Activated T-cell treated with anti-CD3 and anti-CD28 coated beads, Interleukin-2, amount 50 U/mL, for 4 hours (primary cell): ENCODE data around the gene FAM168A. TPM values are rescaled to one million over a fixed set of nuclear protein-coding genes. Genes with fewer than 3 reads are reported as not detected.

Experiments used
- ATAC-seq, 2 donors: fragments of 200-7000 bp; cut with Tn5 transposase; one replicate each; pipeline ENCODE4 v1.10.0; 2021
- DNase-seq: peaks from one replicate; pipeline ENCODE4 v3.0.0-alpha.2; 2020
- H3K27me3 Mint-ChIP-seq: one replicate; pipeline ENCODE4 v1.8.0; 2021; ENCODE audit warnings: low read depth, mixed read lengths
- H3K36me3 Mint-ChIP-seq: one replicate; pipeline ENCODE4 v1.8.0; 2022; ENCODE audit warnings: mixed read lengths; ENCODE audit not compliant: insufficient read depth
- H3K4me1 Mint-ChIP-seq: one replicate; pipeline ENCODE4 v1.8.0; 2021; ENCODE audit warnings: low read depth, mixed read lengths
- H3K4me3 Mint-ChIP-seq: one replicate; pipeline ENCODE4 v1.8.0; 2021; ENCODE audit warnings: mild to moderate bottlenecking, moderate library complexity, mixed read lengths
- H3K9me3 Mint-ChIP-seq: one replicate; pipeline ENCODE4 v1.8.0; 2021; ENCODE audit warnings: mixed read lengths
- total RNA-seq, 3 donors: library from RNA; stranded (reverse); gene quantifications; one replicate each; pipeline ENCODE4 v1.2.1, GENCODE V29; 2021

FAM168A gene
- total RNA-seq, 3 donors from 2014 or later = 7.2 to 8.7 (median 8.3) TPM

DNA sequence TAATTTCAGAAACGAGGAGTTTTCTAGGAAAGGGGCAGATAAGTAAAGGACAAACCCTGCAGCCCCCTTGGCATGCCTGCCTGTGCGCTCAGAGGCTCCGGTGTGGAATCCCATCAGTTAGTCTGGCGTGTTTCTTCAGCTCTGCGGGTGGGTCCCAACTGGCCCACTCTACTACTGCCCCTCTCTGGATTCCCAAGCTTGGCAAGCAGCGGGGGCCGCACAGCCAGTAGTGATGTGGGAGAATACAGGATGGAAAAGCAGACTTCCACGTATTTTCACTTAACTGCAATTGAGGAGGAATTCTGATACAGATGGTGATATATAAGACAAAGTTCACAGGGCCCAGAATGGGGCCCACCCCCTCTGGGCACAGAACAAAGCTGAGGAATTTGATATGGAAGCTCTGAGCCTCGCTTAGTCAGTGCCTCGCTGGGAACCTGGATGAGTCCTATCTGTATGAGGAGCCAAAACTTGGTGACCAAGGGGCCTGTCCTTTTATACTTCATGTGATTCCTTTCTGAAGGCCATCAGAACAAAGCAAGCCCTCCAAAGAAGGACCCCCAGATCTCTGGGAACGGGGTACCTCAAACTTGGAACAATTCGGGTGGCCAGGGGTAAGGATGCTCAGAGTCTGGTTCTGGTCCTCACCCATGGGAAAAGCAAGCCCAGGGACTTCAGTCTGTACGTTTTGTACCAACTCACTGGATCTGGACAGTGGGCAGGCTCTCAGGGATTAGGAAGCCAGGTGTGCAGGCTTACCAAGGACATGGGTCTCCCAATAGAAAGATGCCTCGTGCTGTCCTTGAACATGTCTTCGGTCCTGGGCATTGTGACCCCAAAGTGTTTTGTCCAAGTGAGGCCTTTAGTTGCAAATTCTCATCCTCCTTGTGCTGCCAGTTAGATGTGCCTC, 195.7 kb downstream of the FAM168A start:
- Mint-ChIP-seq H3K36me3 (peaks cover 5% of the 10 kb centered on the region), H3K9me3 (no peaks in the 10 kb centered on the region), H3K4me3 (no peak overlapping the region), H3K4me1 (no peaks in the 10 kb centered on the region), H3K27me3 (no peaks in the 10 kb centered on the region)
- no peak for ATAC-seq
- no peak for DNase-seq

DNA sequence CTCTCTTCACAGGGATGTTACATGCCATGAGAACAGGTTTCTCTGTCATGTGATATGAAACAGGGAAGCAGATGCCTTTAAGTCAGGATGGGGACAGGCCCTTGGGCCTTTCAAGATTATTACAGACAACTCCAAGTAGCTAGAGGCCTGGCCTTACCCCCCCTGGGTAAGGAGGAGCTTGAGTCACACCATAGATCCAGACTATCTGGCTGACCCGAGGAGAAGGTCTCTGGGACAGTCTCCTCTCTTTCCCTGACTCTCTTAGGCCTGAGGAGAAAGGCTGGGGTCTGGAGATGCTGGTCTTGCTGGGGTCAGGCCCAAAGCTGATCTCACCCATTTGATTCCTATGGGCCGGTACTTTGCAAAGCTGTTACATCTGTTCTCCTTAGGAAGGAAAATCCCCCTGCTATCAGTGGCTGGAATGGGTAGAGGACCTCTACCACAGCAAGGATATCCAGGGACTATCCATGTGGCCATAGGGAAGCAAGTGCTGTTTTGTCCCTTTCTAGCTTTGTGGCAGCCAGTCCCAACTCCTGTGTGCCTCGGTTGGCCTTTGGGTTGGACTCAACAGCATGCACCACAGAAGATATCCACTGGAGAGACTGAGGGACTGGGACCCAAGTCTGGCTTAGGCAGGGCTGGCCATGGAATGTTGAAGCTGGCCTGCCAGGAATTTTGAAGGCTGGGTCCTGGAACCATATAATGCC, 196.5 kb downstream of the FAM168A start:
- H3K9me3 Mint-ChIP-seq = no peaks in the 10 kb centered on the region
- no peaks in the 10 kb centered on the region for H3K4me1 Mint-ChIP-seq
- ATAC-seq = no peak
- no peaks in the 10 kb centered on the region for H3K27me3 Mint-ChIP-seq
- H3K4me3 Mint-ChIP-seq = no peak overlapping the region
- DNase-seq = no peak
- H3K36me3 Mint-ChIP-seq = peaks cover 9% of the 10 kb centered on the region

DNA sequence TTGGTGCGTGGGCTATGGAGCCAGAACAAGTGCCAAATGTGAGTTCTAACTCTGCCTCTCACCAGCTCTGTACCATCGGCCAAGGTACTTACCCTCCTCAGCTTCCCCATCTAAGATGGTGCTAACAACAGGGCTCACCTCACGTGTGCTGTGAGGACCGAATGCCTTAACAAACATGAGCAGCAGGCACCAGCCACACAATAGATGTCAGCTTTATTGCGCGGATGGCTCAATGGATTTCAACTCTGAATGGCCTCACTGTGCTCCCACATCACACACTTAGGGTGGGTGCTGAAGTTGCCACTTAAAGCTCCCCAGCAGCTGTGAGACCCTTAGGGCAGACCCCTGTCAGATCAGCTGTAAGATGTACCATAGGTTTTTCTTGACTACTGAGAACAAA, 197.6 kb downstream of the FAM168A start:
- no peak overlapping the region for H3K4me3 Mint-ChIP-seq
- H3K9me3 Mint-ChIP-seq = no peaks in the 10 kb centered on the region
- peaks cover 9% of the 10 kb centered on the region for H3K36me3 Mint-ChIP-seq
- no peaks in the 10 kb centered on the region for H3K27me3 Mint-ChIP-seq
- ATAC-seq (no peak), DNase-seq (no peak)
- no peaks in the 10 kb centered on the region for H3K4me1 Mint-ChIP-seq

DNA sequence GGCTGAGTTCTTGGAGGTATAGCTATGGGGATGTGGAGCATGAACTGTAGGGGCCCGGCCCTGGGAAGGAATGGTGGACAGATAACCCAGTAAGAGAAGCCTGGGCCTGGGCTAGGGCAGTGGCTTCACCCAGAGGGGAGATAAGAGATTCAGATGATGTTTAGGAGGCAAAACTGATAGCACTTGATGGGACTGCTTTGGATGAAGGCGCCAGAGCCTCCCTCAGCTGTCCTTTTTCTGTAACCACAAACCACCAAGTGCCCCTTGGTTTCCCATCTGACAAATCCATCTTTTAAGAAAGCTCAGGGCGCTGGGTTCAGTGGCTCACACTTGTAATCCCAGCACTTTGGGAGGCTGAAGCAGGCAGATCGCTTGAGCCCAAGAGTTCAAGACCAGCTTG, 198.3 kb downstream of the FAM168A start:
- Mint-ChIP-seq H3K36me3 (peaks cover 9% of the 10 kb centered on the region), H3K9me3 (no peaks in the 10 kb centered on the region), H3K4me3 (no peak overlapping the region), H3K4me1 (no peaks in the 10 kb centered on the region), H3K27me3 (no peaks in the 10 kb centered on the region)
- DNase-seq (no peak), ATAC-seq (no peak)

DNA sequence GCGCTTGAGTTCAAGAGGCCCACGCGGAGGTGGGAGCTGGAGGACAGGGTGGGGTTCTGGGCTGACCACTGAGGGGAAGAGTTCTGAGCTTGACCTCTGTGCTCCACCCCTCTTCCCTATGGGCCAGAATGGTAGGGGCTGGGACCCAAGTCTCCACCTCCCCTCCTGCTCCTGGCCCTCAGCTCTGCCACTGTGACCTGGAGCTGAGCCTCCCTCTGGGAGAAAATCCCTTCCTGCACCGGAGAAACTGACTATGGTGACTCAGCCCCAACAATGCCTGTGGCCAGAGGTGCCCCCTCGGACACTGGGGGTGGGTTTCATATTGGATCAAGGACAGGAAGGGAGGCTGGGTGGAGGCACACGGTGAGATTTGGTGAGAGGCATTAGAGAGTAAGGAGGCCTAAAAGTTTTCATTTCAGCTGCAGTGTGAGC, 198.7 kb downstream of the FAM168A start:
- Mint-ChIP-seq H3K36me3 (peaks cover 9% of the 10 kb centered on the region), H3K27me3 (no peaks in the 10 kb centered on the region), H3K4me1 (no peaks in the 10 kb centered on the region), H3K9me3 (no peaks in the 10 kb centered on the region), H3K4me3 (peak overlapping the region; percentile 6)
- DNase-seq (no peak), ATAC-seq (no peak)

DNA sequence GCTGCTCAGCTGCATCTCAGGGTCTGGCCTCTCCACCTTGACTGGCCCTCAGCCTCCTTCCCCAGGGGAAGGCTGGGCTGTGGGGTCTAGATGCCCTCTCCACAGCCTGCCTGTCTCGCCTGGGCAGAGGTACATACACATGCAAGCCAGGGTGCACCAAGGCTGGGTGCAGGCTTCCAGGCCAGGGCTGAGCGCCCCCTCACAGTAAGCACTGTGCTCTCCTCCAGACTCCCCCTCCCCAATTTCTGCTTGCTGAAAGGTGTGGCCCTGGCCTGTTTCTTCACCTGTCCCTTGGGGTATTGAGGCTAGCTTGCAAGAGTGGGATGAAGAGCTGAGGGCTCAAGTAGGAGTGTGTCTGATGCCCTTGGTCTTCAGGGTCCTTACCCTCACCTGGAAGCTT, 199.2 kb downstream of the FAM168A start:
- H3K27me3 Mint-ChIP-seq = no peaks in the 10 kb centered on the region
- no peak for ATAC-seq
- H3K4me1 Mint-ChIP-seq = no peaks in the 10 kb centered on the region
- peaks cover 9% of the 10 kb centered on the region for H3K36me3 Mint-ChIP-seq
- H3K4me3 Mint-ChIP-seq = peak overlapping the region; percentile 6
- no peak for DNase-seq
- H3K9me3 Mint-ChIP-seq = no peaks in the 10 kb centered on the region

DNA sequence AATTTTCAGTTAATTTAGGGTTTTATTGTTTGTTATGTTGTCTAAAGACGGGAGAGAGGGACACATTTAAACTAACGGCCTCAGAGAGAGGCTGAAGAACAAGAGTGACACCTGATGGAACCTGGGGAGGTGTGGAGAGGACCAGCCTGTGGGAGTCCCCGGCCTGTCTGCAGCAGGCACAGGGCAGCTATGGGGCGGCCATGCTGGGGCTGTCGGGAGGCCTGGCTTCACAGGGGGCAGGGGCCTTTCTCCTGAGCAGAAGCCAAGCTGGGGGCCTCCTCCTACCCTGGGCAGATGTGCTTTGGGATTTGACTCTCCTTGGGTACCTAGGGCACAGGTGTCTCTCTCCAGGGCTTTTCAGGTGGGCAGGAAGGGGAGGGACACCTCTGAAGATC, 199.8 kb downstream of the FAM168A start:
- no peak overlapping the region for H3K4me3 Mint-ChIP-seq
- no peaks in the 10 kb centered on the region for H3K9me3 Mint-ChIP-seq
- no peak for ATAC-seq
- no peaks in the 10 kb centered on the region for H3K27me3 Mint-ChIP-seq
- no peak for DNase-seq
- peaks cover 9% of the 10 kb centered on the region for H3K36me3 Mint-ChIP-seq
- H3K4me1 Mint-ChIP-seq = no peaks in the 10 kb centered on the region

DNA sequence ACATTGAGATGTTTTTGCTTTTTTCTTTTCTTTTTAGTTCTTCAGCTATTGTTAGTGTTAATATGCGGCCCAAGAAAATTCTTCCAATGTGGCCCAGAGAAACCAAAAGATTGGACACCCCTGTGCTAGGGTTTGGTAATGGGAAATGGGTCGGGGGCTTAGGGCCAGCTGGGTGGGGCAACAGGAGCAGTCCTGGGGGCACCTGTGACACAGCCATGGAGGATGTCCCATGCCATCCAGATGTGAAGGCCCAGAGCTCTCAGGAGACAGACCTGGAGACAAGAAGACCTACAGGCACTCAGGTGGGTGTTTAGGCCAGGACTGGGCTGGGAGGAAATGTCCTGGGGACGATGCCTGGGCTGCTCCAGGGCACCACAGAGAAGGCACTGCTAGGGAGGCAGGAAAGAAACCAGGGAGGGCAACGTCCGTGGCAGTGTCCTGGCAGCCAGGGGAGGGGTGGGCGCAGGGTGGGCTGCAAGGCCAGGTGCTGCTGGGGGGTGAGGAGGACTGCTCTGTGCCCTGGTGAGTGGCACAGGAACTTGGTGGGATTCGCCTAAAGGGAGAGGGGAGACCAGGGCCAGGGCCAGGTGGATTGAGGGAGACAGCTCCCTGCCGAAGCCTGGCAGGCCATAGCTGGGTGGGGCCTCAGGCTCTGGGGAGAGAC, 200.3 kb downstream of the FAM168A start:
- Mint-ChIP-seq H3K4me3 (no peak overlapping the region), H3K4me1 (no peaks in the 10 kb centered on the region), H3K36me3 (peaks cover 9% of the 10 kb centered on the region), H3K27me3 (no peaks in the 10 kb centered on the region), H3K9me3 (no peaks in the 10 kb centered on the region)
- ATAC-seq (no peak), DNase-seq (no peak)

DNA sequence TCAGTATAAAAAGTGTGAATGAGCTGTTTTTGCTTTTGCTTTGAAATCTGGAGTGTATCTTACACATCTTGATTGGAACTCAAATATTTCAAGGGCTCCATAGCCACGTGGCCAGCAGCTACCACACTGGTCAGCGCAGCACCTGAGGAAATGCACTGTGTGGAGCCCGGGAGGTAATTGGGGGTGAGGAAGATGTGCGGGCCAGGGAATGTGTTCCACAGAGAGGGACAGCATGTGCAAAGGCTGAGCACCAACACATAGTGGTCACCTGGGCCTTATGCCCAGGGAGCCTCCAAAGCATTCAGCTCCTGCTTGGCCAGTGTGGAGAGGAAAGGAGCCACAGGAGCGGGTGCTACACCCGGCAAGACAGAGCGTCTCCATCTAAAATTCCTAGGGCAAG, 200.9 kb downstream of the FAM168A start:
- no peak overlapping the region for H3K4me3 Mint-ChIP-seq

DNA sequence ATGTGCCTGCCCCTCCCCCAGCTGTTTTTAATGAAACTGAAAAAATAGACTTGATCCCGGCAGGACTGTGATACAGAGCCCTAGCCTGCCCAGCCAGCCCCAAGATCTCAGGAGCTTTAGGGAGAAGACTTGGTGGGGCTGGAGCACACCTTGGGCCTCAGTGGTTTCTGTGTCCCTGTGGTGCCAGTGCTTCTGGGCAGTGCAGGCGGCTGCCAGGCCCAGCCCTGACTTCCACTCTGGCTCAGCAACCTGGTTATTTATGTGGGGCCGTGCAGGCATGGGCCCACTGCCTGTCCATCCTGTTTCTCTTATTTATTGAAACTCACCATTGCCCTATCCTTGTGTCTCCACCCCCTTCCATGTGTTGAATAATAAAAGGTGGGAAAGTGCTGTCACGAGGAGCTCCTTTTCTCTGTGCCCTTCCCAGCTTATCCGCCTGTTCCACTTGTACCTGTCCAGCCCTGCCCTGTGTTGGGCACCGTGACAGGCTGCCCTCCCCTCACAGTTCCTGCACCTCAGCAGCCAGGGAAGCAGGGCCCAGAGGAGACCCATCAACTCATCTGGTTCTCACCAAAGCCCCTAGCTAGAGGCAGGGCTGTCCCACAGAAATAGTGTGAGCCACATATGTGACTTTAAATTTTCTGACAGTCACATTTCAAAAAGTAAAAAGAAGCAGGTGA, 201.5 kb downstream of the FAM168A start:
- Mint-ChIP-seq H3K36me3 (peaks cover 9% of the 10 kb centered on the region), H3K4me1 (no peaks in the 10 kb centered on the region)
- DNase-seq = no peak

More for the DNA sequence above, 200.9 kb downstream of the FAM168A start:
- peaks cover 9% of the 10 kb centered on the region for H3K36me3 Mint-ChIP-seq
- no peaks in the 10 kb centered on the region for H3K4me1 Mint-ChIP-seq
- no peak for ATAC-seq
- no peaks in the 10 kb centered on the region for H3K9me3 Mint-ChIP-seq
- DNase-seq = no peak
- H3K27me3 Mint-ChIP-seq = no peaks in the 10 kb centered on the region

DNA sequence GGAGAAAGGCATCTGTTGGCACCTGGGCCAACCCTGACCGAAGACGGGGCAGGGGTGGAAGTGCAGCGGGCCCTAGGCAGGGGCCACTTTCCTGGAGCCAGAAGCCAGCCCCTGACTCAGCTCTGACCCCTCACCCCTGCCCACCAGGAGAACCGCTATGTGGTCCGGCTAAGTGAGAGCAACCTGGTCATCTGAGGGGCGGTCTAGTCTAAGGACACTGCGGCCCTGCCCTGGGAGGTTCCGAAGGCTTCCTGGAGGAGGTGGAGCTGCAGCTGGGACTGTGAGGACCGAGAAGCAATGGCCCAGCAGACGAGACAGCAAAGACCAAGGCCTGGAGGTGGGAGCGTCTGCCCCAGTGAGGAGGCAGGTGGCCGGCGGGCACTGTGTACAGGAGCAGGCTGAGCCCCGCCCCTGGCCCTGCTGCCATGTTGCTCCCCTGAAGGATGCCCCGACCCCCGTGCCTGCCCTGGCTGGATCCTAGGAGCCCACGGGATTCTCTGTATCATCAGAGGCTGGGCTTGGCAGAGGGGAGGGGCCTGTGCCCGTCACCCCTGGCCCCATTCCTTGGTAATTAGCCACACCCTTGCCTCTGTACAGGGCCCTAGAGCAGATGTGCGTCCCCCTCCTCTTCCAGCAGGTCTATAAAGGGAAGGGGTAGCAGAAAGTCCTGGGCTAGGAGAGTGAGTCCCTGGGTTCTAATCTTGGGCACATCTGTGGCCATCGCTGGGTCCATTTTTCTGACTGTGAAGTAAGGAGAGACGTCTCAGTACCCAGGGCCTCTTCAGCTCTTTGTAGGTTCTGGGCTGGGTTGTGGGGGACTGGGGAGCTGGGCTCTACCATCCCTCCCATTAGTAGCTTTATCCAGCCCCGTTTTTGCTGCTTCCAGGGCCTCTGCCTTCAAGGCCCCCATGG, 202.4 kb downstream of the FAM168A start:
- H3K4me1 Mint-ChIP-seq = no peaks in the 10 kb centered on the region
- no peak for ATAC-seq
- DNase-seq = no peak
- H3K27me3 Mint-ChIP-seq = no peaks in the 10 kb centered on the region
- H3K9me3 Mint-ChIP-seq = no peaks in the 10 kb centered on the region
- peaks cover 9% of the 10 kb centered on the region for H3K36me3 Mint-ChIP-seq
- H3K4me3 Mint-ChIP-seq = no peak overlapping the region

More for the DNA sequence above, 201.5 kb downstream of the FAM168A start:
- ATAC-seq = no peak
- Mint-ChIP-seq H3K27me3 (no peaks in the 10 kb centered on the region), H3K9me3 (no peaks in the 10 kb centered on the region), H3K4me3 (no peak overlapping the region)

DNA sequence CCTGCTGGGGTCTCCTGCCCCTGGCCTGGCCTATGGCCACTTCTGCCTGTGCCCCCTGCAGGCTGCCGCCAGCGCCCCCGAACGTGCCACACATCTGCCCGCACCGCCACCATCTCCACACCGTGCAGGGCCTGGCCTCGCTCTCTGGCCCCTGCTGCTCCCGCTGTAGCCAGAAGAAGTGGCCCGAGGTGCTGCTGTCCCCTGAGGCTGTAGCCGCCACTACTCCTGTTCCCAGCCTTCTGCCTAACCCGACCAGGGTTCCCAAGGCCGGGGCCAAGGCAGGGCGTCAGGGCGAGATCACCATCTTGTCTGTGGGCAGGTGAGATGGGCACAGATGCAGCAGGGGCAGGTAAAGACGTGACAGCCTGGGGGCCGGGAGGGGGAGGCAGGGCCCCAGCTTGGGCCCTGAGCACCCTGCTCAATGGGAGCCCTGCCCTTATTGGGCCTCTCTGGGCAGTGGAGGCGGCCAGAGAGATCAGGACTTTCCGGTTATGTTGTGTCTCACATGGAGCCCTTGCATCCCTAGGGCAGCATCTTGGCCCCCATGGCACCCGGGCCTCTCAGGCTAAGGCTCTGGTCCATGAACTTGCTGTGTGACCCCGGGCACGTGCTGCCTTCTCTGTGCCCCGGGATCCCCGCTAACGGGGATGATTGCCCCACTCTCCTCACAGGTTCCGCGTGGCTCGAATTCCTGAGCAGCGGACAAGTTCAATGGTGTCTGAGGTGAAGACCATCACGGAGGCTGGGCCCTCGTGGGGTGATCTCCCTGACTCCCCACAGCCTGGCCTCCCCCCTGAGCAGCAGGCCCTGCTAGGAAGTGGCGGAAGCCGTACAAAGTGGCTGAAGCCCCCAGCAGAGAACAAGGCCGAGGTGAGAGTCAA, 203.3 kb downstream of the FAM168A start:
- H3K36me3 Mint-ChIP-seq = peaks cover 9% of the 10 kb centered on the region
- no peaks in the 10 kb centered on the region for H3K27me3 Mint-ChIP-seq
- peaks cover 2% of the 10 kb centered on the region for H3K4me1 Mint-ChIP-seq

More for the DNA sequence above, 203.3 kb downstream of the FAM168A start:
- Mint-ChIP-seq H3K9me3 (no peaks in the 10 kb centered on the region), H3K4me3 (no peak overlapping the region)
- DNase-seq (no peak), ATAC-seq (no peak)
